KOPT-K1 (cell line): ENCODE measurements around the gene TNFRSF17.

Experiments used
- H3K27ac ChIP-seq: fragments of 200-600 bp; sonication (generic); 2 replicates; pipeline ENCODE4 v1.5.1; 2016; ENCODE audit warnings: antibody characterized with exemption, mild to moderate bottlenecking, low read depth, low read length; ENCODE audit not compliant: poor library complexity, severe bottlenecking
- H3K36me3 ChIP-seq: fragments of 200-600 bp; sonication (generic); 2 replicates; pipeline ENCODE4 v1.5.1; 2017; ENCODE audit warnings: antibody characterized with exemption, mild to moderate bottlenecking, low read length, moderate library complexity; ENCODE audit not compliant: insufficient read depth
- H3K9me3 ChIP-seq: fragments of 200-600 bp; sonication (generic); 2 replicates; pipeline ENCODE4 v1.5.1; 2017; ENCODE audit warnings: antibody characterized with exemption, low read length, mild to moderate bottlenecking; ENCODE audit not compliant: insufficient read depth, poor library complexity, severe bottlenecking

TNFRSF17 gene

GRCh38 chr16:12010388-12011251 is 45.6 kb downstream of the TNFRSF17 start:
- H3K36me3 ChIP-seq, result no peaks in the 10 kb centered on the region
- H3K27ac ChIP-seq, result no peak overlapping the region
- no peaks in the 10 kb centered on the region for H3K9me3 ChIP-seq

DNA sequence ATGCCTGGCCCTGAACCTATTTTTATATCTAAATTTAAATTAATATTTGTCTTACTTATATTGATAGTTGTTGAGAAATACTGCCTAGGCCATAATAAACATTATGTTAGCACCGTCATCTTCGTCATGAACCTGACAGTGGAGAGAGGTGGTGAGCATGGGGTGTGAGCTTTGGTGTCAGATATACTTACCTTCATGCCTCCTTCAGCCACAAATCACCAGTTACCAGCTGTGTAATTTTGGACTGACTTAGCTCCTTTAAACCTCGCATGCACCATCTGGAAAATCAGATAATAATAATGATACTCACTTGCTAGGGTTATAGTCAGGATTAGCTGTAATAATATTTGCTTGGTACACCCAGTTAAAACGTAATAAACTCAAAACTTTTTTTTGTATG is 46.6 kb downstream of the TNFRSF17 start:
- Histone ChIP-seq H3K36me3 (no peaks in the 10 kb centered on the region), H3K27ac (no peak overlapping the region), H3K9me3 (no peaks in the 10 kb centered on the region)

GRCh38 chr16:12016291-12016947 is 51.4 kb downstream of the TNFRSF17 start:
- Histone ChIP-seq H3K27ac (no peak overlapping the region), H3K9me3 (no peaks in the 10 kb centered on the region), H3K36me3 (no peaks in the 10 kb centered on the region)

- no peaks in the 10 kb centered on the region for H3K9me3 ChIP-seq
- H3K36me3 ChIP-seq, result no peaks in the 10 kb centered on the region
- H3K27ac ChIP-seq, result no peak overlapping the region
These were observed 52.5 kb downstream of the TNFRSF17 start for GRCh38 chr16:12017558-12017957.
